Loucy (cell line): ENCODE data around the gene ADCY10.
"Not testable (repeated sequence)": the region's sequence is repeated elsewhere in the genome, so short reads cannot be mapped to it uniquely, and the experiment has no call there.

ENCODE experiments used
- H2AFZ ChIP-seq: fragments of 200-600 bp; sonication (generic); 2 replicates; pipeline ENCODE4 v1.6.0; 2016; ENCODE audit warnings: antibody characterized with exemption, mild to moderate bottlenecking, low read length, moderate library complexity
- H3F3A ChIP-seq: fragments of 200-600 bp; 2 replicates; pipeline ENCODE4 v1.6.0; 2016; ENCODE audit warnings: antibody characterized with exemption, low read depth, mild to moderate bottlenecking
- H3K27me3 ChIP-seq: fragments of 200-600 bp; sonication (generic); 2 replicates; pipeline ENCODE4 v1.6.1; 2014; ENCODE audit warnings: low read length, mild to moderate bottlenecking; ENCODE audit not compliant: insufficient read depth, poor library complexity, severe bottlenecking
- H3K36me3 ChIP-seq: fragments of 200-600 bp; sonication (generic); 2 replicates; pipeline ENCODE4 v1.6.1; 2016; ENCODE audit warnings: low read length; ENCODE audit not compliant: insufficient read depth
- H3K4me1 ChIP-seq: fragments of 200-600 bp; sonication (generic); 2 replicates; pipeline ENCODE4 v1.5.1; 2014; ENCODE audit warnings: low read length, mild to moderate bottlenecking; ENCODE audit not compliant: insufficient read depth, poor library complexity, severe bottlenecking
- H3K4me2 ChIP-seq: fragments of 200-600 bp; sonication (generic); 2 replicates; pipeline ENCODE4 v1.6.0; 2014; ENCODE audit warnings: antibody characterized with exemption, low read length, low read depth, mild to moderate bottlenecking; ENCODE audit not compliant: poor library complexity, severe bottlenecking
- H3K4me3 ChIP-seq: fragments of 200-600 bp; sonication (generic); 2 replicates; pipeline ENCODE4 v1.5.1; 2014; ENCODE audit warnings: low read length, mild to moderate bottlenecking, mixed read lengths; ENCODE audit not compliant: poor library complexity, severe bottlenecking
- H3K79me2 ChIP-seq: fragments of 200-600 bp; sonication (generic); 2 replicates; pipeline ENCODE4 v1.6.1; 2014; ENCODE audit warnings: low read length; ENCODE audit not compliant: insufficient read depth
- H3K9ac ChIP-seq: fragments of 200-600 bp; sonication (generic); 2 replicates; pipeline ENCODE4 v1.6.0; 2014; ENCODE audit warnings: mild to moderate bottlenecking, low read depth, low read length, moderate library complexity; ENCODE audit not compliant: poor library complexity, severe bottlenecking
- H3K9me2 ChIP-seq: fragments of 200-600 bp; sonication (generic); replicated peaks from 2 replicates; pipeline ENCODE4 v1.6.1; 2016; ENCODE audit warnings: low read depth, low read length, mixed read lengths
- H3K9me3 ChIP-seq: fragments of 200-600 bp; sonication (generic); 2 replicates; pipeline ENCODE4 v1.6.1; 2014; ENCODE audit warnings: mild to moderate bottlenecking, antibody characterized with exemption, low read length, low read depth; ENCODE audit not compliant: insufficient read depth
- H4K20me1 ChIP-seq: fragments of 200-600 bp; sonication (generic); 2 replicates; pipeline ENCODE4 v1.6.0; 2014; ENCODE audit warnings: antibody characterized with exemption, low read length, mild to moderate bottlenecking; ENCODE audit not compliant: insufficient read depth, poor library complexity, severe bottlenecking
- CTCF ChIP-seq: fragments of 200-600 bp; sonication (generic); conservative IDR thresholded peaks from 2 replicates; pipeline ENCODE4 v1.5.1; 2014; ENCODE audit warnings: mild to moderate bottlenecking, antibody characterized with exemption, low read length
- EZH2phosphoT487 ChIP-seq: fragments of 200-600 bp; IDR thresholded peaks from 2 replicates; pipeline ENCODE4 v1.6.1; 2018; ENCODE audit warnings: antibody characterized with exemption, mild to moderate bottlenecking, moderate library complexity, borderline replicate concordance

The ADCY10 gene

DNA sequence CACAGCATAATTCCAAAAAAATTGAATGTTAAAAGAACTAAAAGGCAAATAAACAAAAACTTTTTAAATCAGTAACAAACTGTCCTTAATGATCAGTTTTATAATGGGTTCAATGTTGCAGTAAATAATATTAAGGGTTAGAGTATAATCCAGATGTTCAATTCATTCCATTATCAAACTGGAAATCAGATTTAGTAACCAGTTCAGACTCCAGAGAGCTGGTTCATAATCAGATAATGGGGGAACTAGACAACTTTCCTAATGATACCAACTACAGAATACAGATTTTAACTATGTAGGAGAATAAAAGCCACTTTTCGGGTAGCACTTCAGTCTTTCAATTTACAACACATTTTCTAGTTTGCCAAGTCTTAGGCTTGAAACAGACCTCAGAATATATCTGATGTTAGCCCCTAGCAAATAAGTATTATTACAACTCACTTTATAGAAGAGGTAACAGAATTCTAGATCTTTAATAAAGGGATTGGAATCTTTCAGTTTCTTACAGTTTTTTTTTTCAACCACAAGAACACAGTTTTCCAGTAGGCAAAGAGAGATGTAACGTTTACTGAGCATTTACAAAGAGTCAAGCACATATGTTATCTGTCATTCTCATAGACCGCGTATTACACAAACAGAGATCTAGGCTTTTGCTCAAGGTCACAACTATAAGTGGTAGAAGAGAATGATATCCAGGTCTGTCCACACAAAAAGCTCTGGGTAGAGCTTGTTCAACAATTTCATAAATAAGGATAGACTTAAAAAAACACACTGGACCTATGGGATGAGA is 20.7 kb upstream of the ADCY10 start:
- Histone ChIP-seq H3K36me3 (no peaks in the 10 kb centered on the region), H3K4me3 (peak overlapping the region; percentile 94), H3K9ac (peak overlapping the region; percentile 94), H3K4me1 (peaks cover 55% of the 10 kb centered on the region), H3K27me3 (no peaks in the 10 kb centered on the region), H3K79me2 (peaks cover 84% of the 10 kb centered on the region), H3K9me2 (no peaks in the 10 kb centered on the region), H2AFZ (peak overlapping the region; percentile 79; the same call in 1 of the 2 replicates), H3F3A (no peaks in the 10 kb centered on the region), H3K9me3 (no peaks in the 10 kb centered on the region), H3K4me2 (peak overlapping the region; percentile 94), H4K20me1 (peaks cover 44% of the 10 kb centered on the region)
- TF ChIP-seq CTCF (no peak), EZH2phosphoT487 (no peak)

DNA sequence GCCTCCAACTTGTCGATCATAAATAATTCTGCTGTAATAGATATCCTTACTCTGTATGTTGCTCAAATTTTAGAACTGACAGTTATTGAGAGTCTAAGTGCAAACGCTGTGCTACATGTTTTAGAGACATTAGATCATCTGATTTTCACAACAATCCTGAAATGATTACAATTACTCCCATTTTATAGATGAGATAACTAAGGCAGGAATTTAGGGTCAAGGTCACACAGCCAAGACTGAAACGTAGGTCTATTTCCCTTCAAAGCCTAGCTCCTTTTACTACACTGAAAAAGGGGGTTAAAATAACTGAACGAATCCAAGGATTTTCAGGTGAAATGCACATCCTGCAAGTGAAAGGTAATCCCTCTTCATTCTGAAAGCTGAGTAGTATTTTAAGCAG is 19.9 kb upstream of the ADCY10 start:
- Histone ChIP-seq H3K9ac (peak overlapping the region; percentile 94), H4K20me1 (peaks cover 38% of the 10 kb centered on the region), H3K27me3 (no peaks in the 10 kb centered on the region), H3K9me2 (no peaks in the 10 kb centered on the region), H3K4me1 (peaks cover 63% of the 10 kb centered on the region), H3K9me3 (no peaks in the 10 kb centered on the region), H3K36me3 (no peaks in the 10 kb centered on the region), H3F3A (no peaks in the 10 kb centered on the region), H3K79me2 (peaks cover 84% of the 10 kb centered on the region), H3K4me2 (peak overlapping the region; percentile 94), H3K4me3 (peak overlapping the region; percentile 94), H2AFZ (no peak overlapping the region)
- no peak for TF ChIP-seq CTCF
- TF ChIP-seq EZH2phosphoT487 = no peak

DNA sequence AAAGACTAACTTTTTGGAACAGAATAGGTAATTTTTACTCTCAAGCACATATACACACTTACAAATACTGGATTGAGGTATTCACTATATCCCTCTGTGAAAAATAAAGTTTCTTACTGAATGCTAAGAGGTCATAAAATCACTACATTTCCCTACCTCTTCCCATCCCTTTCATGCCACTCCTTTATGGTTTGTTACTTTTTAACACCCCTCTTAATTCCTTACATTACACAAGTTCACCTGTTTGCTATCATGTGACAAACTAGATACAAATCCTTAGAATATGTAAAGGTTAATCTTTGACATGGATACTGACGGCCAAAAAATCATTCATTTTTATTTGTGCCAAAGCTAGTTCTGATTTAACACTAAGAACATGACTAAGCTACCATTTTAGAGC is 15.8 kb upstream of the ADCY10 start:
- Histone ChIP-seq H3K27me3 (no peaks in the 10 kb centered on the region), H3F3A (no peaks in the 10 kb centered on the region), H2AFZ (no peak overlapping the region), H3K9me2 (no peaks in the 10 kb centered on the region), H3K9me3 (no peaks in the 10 kb centered on the region), H3K36me3 (no peaks in the 10 kb centered on the region), H3K4me3 (peak overlapping the region; percentile 33), H3K4me2 (peak overlapping the region; percentile 60), H3K9ac (peak overlapping the region; percentile 40), H3K4me1 (peaks cover 55% of the 10 kb centered on the region), H4K20me1 (peaks cover 24% of the 10 kb centered on the region), H3K79me2 (peaks cover 89% of the 10 kb centered on the region)
- TF ChIP-seq EZH2phosphoT487 (no peak), CTCF (no peak)

- Histone ChIP-seq H3K79me2 (peaks cover 87% of the 10 kb centered on the region), H4K20me1 (peaks cover 16% of the 10 kb centered on the region), H3K4me2 (peak overlapping the region; percentile 60), H3K4me1 (peaks cover 49% of the 10 kb centered on the region)
- not testable (repeated sequence) for H3K9me2 ChIP-seq, H3K27me3 ChIP-seq, H3K4me3 ChIP-seq, H3K9ac ChIP-seq, H2AFZ ChIP-seq, H3K9me3 ChIP-seq, H3F3A ChIP-seq, H3K36me3 ChIP-seq
Measured at GRCh38 chr1:167928919-167929318, 15.0 kb upstream of the ADCY10 start.
